ENCODE measurements around the gene HDAC4.

Gene HDAC4

GRCh38 chr2:239145106-239145505, 255.7 kb downstream of the HDAC4 start:
- DNase-seq, result no peak

GRCh38 chr2:239144713-239144999, 256.2 kb downstream of the HDAC4 start:
- no peak for DNase-seq

GRCh38 chr2:239143858-239144712, 256.7 kb downstream of the HDAC4 start:
- no peak for DNase-seq

GRCh38 chr2:239142806-239143205, 258.0 kb downstream of the HDAC4 start:
- no peak for DNase-seq

GRCh38 chr2:239142296-239142695, 258.5 kb downstream of the HDAC4 start:
- DNase-seq, result no peak

GRCh38 chr2:239141021-239141760, 259.6 kb downstream of the HDAC4 start:
- no peak for DNase-seq

- DNase-seq, result no peak
Observed at GRCh38 chr2:239140346-239141020, 260.3 kb downstream of the HDAC4 start.

GRCh38 chr2:239139566-239139965, 261.3 kb downstream of the HDAC4 start:
- no peak for DNase-seq

GRCh38 chr2:239139101-239139500, 261.7 kb downstream of the HDAC4 start:
- DNase-seq, result no peak

- no peak for DNase-seq
Observed at GRCh38 chr2:239138610-239139009, 262.2 kb downstream of the HDAC4 start.

- no peak for DNase-seq
Observed at GRCh38 chr2:239137898-239138283, 262.9 kb downstream of the HDAC4 start.

- DNase-seq, result no peak
Observed at GRCh38 chr2:239137165-239137897, 263.5 kb downstream of the HDAC4 start.

GRCh38 chr2:239136762-239137161, 264.1 kb downstream of the HDAC4 start:
- DNase-seq, result no peak

GRCh38 chr2:239136203-239136602, 264.6 kb downstream of the HDAC4 start:
- no peak for DNase-seq

- DNase-seq, result no peak
Observed at GRCh38 chr2:239135531-239135930, 265.3 kb downstream of the HDAC4 start.

- no peak for DNase-seq
Observed at GRCh38 chr2:239133945-239134570, 266.8 kb downstream of the HDAC4 start.

- no peak for DNase-seq
Observed at GRCh38 chr2:239132786-239133185, 268.0 kb downstream of the HDAC4 start.

- DNase-seq, result no peak
Observed at GRCh38 chr2:239132156-239132709, 268.6 kb downstream of the HDAC4 start.

- DNase-seq, result no peak
Observed at GRCh38 chr2:239131521-239131920, 269.3 kb downstream of the HDAC4 start.

GRCh38 chr2:239130786-239131325, 270.0 kb downstream of the HDAC4 start:
- no peak for DNase-seq

GRCh38 chr2:239130041-239130440, 270.8 kb downstream of the HDAC4 start:
- DNase-seq, result no peak

Measured in DMS79 treated with DMSO at 0.1 percent for 48 hours (cell line).